Effector memory CD8-positive, alpha-beta T cell (primary cell): ENCODE results near the gene PDE4B.
A peak's percentile ranks its signal among the peaks of the same experiment; 100 is the strongest.
"Not testable (repeated sequence)": the region's sequence is repeated elsewhere in the genome, so short reads cannot be mapped to it uniquely, and the experiment has no call there.

Source experiments
- ATAC-seq: fragments of 150-1000 bp; cut with Tn5 transposase; replicated peaks from 2 replicates; pipeline ENCODE4 v1.10.0; 2021; ENCODE audit warnings: mild to moderate bottlenecking, moderate library complexity
- DNase-seq, 3 experiments: peaks; one replicate each; pipeline ENCODE4 v3.0.0; 2021
- H3K27ac Mint-ChIP-seq, 2 donors: one replicate each; pipeline ENCODE4 v1.8.0; 2022; ENCODE audit warnings: mild to moderate bottlenecking in 2 of 2, mixed read lengths in 2 of 2, moderate library complexity in 2 of 2
- H3K27me3 Mint-ChIP-seq, 2 donors: one replicate each; pipeline ENCODE4 v1.8.0; 2022; ENCODE audit warnings: mixed read lengths in 2 of 2
- H3K36me3 Mint-ChIP-seq: one replicate; pipeline ENCODE4 v1.8.0; 2022; ENCODE audit warnings: mild to moderate bottlenecking, moderate library complexity, mixed read lengths; ENCODE audit not compliant: insufficient read depth
- H3K4me1 Mint-ChIP-seq, 2 donors: one replicate each; pipeline ENCODE4 v1.8.0; 2022; ENCODE audit warnings: low read depth in 2 of 2, mixed read lengths in 2 of 2
- H3K4me3 Mint-ChIP-seq, 2 donors: one replicate each; pipeline ENCODE4 v1.8.0; 2022; ENCODE audit warnings: mild to moderate bottlenecking in 2 of 2, mixed read lengths in 2 of 2, moderate library complexity in 2 of 2
- H3K9me3 Mint-ChIP-seq, 2 donors: one replicate each; pipeline ENCODE4 v1.8.0; 2022; ENCODE audit warnings: mixed read lengths in 2 of 2

PDE4B gene

DNA sequence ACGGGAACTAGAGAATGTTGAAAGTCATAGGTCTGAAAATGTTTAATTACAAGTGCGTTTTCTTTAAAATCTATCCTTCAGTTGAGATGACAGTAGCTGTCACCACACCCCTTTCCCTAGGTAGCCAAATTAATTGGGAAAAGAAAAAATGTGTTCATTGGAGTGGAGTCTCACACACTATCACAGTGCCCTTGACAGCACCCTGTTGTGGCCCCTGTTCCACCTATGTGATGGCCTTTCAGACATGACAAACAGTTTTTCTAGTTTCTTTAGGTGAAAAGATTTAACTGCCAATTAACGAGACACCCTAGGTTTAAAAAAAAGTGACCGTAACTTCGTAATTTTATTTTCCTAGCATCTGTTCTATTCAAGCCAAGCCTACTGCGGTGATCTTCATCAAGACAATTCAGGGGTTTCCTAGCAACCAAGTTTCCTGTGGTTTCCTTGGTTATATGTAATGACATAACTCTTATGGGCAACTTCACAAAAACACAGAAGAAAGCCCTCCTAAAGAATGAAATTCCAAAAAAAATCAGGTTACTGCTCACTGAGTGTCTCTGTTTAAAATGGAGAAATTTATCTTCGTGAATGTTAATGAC is 298.3 kb downstream of the PDE4B start:
- DNase-seq (no peak), ATAC-seq (peak; percentile 42)
- Mint-ChIP-seq H3K4me1 (no peaks in the 10 kb centered on the region), H3K27ac (no peak overlapping the region), H3K27me3 (peaks cover 1 to 20% of the 10 kb centered on the region in 2 donors), H3K36me3 (no peaks in the 10 kb centered on the region), H3K9me3 (no peaks in the 10 kb centered on the region), H3K4me3 (no peak overlapping the region)

DNA sequence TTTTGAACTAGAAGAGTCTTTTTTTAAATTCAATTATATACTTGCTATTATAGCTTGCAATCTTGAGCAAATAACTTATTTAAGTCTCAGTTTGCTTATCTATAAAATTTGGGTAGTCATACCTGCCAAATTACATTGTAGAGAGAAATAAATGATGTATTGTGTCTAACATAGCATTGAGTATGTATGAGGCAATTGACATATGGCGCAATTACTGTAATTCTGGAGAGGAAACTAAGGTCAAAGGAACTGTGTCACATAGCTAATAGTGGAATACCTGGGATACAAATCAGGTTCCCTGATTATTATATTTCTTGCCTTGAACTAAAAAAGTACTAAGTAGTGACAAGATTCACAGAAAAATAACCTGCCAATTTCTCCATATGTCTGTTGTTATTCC is 302.5 kb downstream of the PDE4B start:
- Mint-ChIP-seq H3K4me1 (no peaks in the 10 kb centered on the region), H3K4me3 (no peak overlapping the region), H3K27me3 (peaks cover 0 to 6% of the 10 kb centered on the region in 2 donors), H3K9me3 (no peaks in the 10 kb centered on the region), H3K27ac (no peak overlapping the region), H3K36me3 (peaks cover 3% of the 10 kb centered on the region)
- no peak for DNase-seq
- no peak for ATAC-seq

DNA sequence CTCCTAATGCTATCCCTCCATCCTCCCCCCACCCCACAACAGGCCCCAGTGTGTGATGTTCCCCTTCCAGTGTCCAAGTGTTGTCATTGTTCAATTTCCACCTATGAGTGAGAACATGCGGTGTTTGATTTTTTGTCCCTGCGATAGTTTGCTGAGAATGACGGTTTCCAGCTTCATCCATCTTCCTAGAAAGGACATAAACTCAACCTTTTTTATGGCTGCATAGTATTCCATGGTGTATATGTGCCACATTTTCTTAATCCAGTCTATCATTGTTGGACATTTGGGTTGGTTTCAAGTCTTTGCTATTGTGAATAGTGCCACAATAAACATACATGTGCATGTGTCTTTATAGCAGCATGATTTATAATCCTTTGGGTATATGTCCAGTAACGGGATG is 308.3 kb downstream of the PDE4B start:
- H3K27ac Mint-ChIP-seq, DNase-seq, H3K4me3 Mint-ChIP-seq, ATAC-seq, H3K27me3 Mint-ChIP-seq, H3K9me3 Mint-ChIP-seq, H3K4me1 Mint-ChIP-seq, H3K36me3 Mint-ChIP-seq: not testable (repeated sequence)

DNA sequence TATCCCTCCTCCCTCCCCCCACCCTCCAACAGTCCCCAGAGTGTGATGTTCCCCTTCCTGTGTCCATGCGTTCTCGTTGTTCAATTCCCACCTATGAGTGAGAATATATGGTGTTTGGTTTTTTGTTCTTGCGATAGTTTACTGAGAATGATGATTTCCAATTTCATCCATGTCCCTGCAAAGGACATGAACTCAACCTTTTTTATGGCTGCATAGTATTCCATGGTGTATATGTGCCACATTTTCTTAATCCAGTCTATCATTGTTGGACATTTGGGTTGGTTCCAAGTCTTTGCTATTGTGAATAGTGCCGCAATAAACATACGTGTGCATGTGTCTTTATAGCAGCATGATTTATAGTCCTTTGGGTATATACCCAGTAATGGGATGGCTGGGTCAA is 311.4 kb downstream of the PDE4B start:
- not testable (repeated sequence) for H3K9me3 Mint-ChIP-seq, H3K4me1 Mint-ChIP-seq, DNase-seq, ATAC-seq, H3K36me3 Mint-ChIP-seq, H3K4me3 Mint-ChIP-seq, H3K27ac Mint-ChIP-seq
- H3K27me3 Mint-ChIP-seq, result peaks cover 7 to 17% of the 10 kb centered on the region in 2 donors

DNA sequence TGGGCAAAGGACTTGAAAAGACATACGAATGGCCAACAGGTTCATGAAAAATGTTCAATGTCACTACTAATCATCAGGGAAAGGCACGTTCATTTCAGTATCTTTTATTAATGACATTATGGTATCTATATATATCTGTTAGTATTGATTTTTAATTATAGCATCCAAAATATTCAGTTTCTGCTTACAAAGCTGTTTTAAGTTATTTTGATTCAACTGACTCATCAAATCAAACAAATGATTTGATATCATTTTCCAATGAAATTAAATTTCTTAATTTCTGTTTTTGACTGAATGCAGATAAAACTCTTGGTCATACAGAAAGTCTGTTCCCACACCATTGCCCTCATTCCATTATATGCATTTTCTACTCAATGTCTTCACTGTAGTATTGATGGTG is 315.9 kb downstream of the PDE4B start:
- ATAC-seq (no peak), DNase-seq (no peak)
- H3K4me3 Mint-ChIP-seq, result no peak overlapping the region
- no peaks in the 10 kb centered on the region for H3K9me3 Mint-ChIP-seq
- H3K27ac Mint-ChIP-seq, result no peak overlapping the region
- H3K4me1 Mint-ChIP-seq, result no peaks in the 10 kb centered on the region
- H3K36me3 Mint-ChIP-seq, result no peaks in the 10 kb centered on the region
- peaks cover 14 to 26% of the 10 kb centered on the region in 2 donors for H3K27me3 Mint-ChIP-seq

DNA sequence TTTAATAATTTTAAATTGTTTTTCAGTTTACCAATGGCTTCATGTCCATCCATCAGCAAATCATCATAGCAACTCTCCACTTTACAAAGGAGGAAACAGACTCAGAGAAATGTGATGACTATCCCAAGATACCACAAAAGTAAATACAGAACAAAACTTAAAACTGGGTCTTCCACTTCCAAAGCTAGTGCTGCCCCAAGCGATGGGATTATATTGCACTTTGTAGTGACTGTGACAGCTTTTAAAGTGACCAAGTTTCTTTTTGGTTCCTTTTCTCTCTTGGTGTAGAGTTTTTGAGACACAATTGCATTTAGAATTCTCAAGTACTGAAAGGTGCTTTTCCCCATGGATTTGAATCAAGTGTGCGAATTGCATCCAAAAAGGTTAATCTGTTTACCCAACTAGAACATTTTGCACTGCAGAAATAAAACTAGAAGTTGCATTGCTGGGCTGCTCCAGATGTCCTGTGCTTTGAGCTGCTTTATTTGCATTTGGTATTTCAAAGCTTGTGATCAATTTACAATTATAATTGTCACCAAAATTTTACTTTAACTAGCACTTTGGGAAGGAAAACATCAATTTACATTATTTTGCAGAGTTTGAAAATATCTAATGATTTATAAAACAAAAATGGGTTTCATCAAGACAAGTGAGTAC is 320.2 kb downstream of the PDE4B start:
- H3K27me3 Mint-ChIP-seq, result peaks cover 14 to 27% of the 10 kb centered on the region in 2 donors
- no peaks in the 10 kb centered on the region for H3K4me1 Mint-ChIP-seq
- no peak for ATAC-seq
- H3K4me3 Mint-ChIP-seq, result no peak overlapping the region
- no peaks in the 10 kb centered on the region for H3K9me3 Mint-ChIP-seq
- no peaks in the 10 kb centered on the region for H3K36me3 Mint-ChIP-seq
- no peak for DNase-seq
- no peak overlapping the region for H3K27ac Mint-ChIP-seq

DNA sequence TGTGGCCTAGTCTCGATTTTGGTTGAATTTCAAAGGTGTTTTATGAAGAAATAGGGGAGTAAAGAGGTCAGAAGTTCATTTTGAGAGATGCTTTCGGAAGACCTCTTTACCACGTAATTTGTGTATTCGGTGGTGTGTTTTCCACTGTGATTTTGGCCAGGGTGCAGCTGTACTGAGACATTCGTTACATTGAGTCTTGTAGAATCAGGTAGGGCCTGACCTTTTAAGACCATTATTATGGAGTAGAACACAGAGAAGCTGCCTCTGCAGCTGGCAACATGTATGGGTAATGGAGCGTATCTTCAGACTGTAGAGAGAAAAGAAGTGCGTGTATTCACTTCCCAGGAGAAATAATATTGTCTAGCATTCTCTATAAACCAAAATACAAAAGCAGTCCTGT is 326.5 kb downstream of the PDE4B start:
- H3K27me3 Mint-ChIP-seq, result peaks cover 18 to 24% of the 10 kb centered on the region in 2 donors
- H3K36me3 Mint-ChIP-seq, result no peaks in the 10 kb centered on the region
- H3K4me3 Mint-ChIP-seq, result no peak overlapping the region
- no peaks in the 10 kb centered on the region for H3K9me3 Mint-ChIP-seq
- ATAC-seq (no peak), DNase-seq (no peak)
- no peaks in the 10 kb centered on the region for H3K4me1 Mint-ChIP-seq
- H3K27ac Mint-ChIP-seq, result no peak overlapping the region

DNA sequence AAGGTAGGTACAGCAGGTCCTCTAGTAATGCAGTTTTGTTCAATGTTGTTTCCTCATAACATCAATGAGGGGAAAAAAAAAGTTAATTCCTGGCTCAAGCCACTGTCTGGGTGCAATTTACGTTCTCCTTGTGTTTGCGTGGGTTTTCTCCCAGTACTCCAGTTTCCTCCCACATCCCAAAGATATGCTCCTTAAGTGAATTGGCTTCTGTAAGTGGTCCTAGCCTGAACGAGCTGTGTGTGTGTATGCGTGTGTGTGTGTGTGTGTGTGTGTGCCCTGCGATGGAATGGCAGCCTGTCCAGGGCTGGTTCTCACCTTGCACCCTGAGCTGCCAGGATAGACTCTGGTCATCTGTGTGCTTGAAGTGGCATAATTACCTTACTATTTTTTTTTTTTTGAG is 332.0 kb downstream of the PDE4B start:
- Mint-ChIP-seq H3K27me3 (peaks cover 9 to 52% of the 10 kb centered on the region in 2 donors), H3K4me3 (no peak overlapping the region), H3K9me3 (no peaks in the 10 kb centered on the region), H3K27ac (no peak overlapping the region), H3K36me3 (no peaks in the 10 kb centered on the region), H3K4me1 (no peaks in the 10 kb centered on the region)
- ATAC-seq (no peak), DNase-seq (no peak)

DNA sequence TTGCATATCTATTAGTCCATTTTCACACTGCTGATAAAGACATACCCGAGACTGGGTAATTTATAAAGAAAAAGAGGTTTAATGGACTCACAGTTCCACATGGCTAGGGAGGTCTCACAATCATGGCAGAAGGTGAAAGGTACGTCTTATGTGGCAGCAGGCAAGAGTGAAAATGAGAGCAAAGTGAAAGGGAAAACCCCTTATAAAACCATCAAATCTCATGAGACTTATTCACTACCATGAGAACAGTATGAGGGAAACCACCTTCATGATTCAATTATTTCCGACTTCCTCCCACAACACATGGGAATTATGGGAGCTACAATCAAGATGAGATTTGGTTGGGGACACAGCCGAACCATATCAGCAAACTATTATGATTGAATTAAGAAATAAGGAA is 335.9 kb downstream of the PDE4B start:
- not testable (repeated sequence) for ATAC-seq, H3K4me3 Mint-ChIP-seq, H3K4me1 Mint-ChIP-seq, H3K9me3 Mint-ChIP-seq, DNase-seq, H3K36me3 Mint-ChIP-seq, H3K27ac Mint-ChIP-seq
- peaks cover 10 to 32% of the 10 kb centered on the region in 2 donors for H3K27me3 Mint-ChIP-seq

DNA sequence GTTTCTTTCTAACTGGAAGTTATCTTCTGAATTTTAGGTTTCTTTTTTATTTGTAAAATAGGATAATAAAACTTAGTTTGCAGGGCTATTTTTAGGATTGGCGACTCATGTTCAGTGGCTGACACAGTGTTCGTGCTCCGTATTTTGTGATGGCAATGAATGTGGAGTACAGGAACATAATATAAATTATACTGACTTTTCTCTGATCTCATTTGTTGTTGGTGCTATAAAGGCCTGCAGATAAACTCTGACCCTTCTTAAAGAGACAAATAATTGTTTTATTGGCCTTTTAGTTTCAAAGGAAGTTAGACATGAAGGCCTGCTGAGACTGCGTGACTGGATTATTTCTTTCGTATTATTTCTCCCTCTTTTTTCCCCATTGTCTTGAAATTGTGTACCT is 339.6 kb downstream of the PDE4B start:
- H3K36me3 Mint-ChIP-seq, result no peaks in the 10 kb centered on the region
- peaks cover 23 to 25% of the 10 kb centered on the region in 2 donors for H3K27me3 Mint-ChIP-seq
- H3K4me3 Mint-ChIP-seq, result no peak overlapping the region
- no peaks in the 10 kb centered on the region for H3K4me1 Mint-ChIP-seq
- H3K27ac Mint-ChIP-seq, result no peak overlapping the region
- H3K9me3 Mint-ChIP-seq, result no peaks in the 10 kb centered on the region
- ATAC-seq, result no peak
- DNase-seq, result no peak

DNA sequence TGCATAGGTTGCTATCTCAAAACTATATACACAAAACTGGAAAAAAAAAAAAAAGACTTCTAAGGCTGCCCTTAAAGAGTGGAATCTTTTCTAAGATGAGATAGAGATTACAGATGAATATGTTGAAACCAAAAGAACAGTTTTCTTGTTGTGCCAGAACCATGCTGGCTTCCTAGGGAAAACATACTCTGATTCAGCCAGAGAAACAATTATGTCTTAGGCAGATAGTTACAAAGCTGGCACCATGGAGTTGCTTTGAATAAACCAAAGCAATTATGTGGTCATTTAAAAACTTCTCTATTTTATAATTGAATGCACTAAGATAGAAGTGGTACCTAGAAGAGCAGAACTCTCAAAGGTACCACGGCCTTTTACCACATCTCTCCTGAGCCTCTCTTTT is 341.3 kb downstream of the PDE4B start:
- peaks cover 19 to 23% of the 10 kb centered on the region in 2 donors for H3K27me3 Mint-ChIP-seq
- H3K27ac Mint-ChIP-seq, result no peak overlapping the region
- H3K4me3 Mint-ChIP-seq, result no peak overlapping the region
- no peaks in the 10 kb centered on the region for H3K9me3 Mint-ChIP-seq
- no peak for DNase-seq
- ATAC-seq, result no peak
- H3K4me1 Mint-ChIP-seq, result no peaks in the 10 kb centered on the region
- no peaks in the 10 kb centered on the region for H3K36me3 Mint-ChIP-seq

DNA sequence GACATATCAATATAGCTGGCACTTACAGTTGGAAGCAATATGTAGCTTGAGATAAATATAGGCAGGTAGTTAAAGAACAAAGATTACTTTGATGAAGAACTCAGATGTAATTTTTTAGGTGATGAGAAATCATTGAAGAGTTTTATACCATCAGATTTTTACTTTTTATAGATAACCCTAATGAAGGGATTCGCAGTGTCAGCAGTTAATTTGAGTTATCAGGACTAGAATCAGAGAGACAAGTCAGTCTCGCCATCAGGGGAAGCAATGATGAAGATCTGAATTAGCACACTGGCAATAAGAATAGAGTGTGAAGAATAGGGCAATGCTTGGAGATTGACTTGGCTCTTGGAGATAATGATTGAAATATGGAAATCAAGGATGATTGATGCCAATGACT is 342.5 kb downstream of the PDE4B start:
- no peaks in the 10 kb centered on the region for H3K36me3 Mint-ChIP-seq
- H3K4me1 Mint-ChIP-seq, result no peaks in the 10 kb centered on the region
- H3K27ac Mint-ChIP-seq, result no peak overlapping the region

DNA sequence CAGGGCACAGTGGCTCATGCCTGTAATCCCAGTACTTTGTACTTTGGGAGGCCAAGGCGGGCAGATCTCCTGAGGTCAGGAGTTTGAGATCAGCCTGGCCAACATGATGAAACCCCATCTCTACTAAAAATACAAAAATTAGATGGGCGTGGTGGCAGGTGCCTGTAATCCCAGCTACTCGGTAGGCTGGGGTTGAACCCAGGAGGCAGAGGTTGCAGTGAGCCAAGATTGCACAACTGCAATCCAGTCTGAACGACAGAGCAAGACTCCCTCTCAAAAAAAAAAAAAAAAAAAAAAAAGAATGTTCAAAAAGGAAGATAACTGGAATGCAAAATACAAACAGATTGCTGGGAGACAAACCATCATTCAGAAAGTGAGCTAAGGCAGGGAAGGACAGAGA is 343.7 kb downstream of the PDE4B start:
- not testable (repeated sequence) for DNase-seq, H3K4me1 Mint-ChIP-seq, H3K4me3 Mint-ChIP-seq, H3K36me3 Mint-ChIP-seq, ATAC-seq, H3K9me3 Mint-ChIP-seq, H3K27ac Mint-ChIP-seq
- H3K27me3 Mint-ChIP-seq, result peaks cover 13 to 19% of the 10 kb centered on the region in 2 donors

More for the DNA sequence above, 342.5 kb downstream of the PDE4B start:
- Mint-ChIP-seq H3K9me3 (no peaks in the 10 kb centered on the region), H3K27me3 (peaks cover 19 to 21% of the 10 kb centered on the region in 2 donors), H3K4me3 (no peak overlapping the region)
- DNase-seq, result no peak
- no peak for ATAC-seq

DNA sequence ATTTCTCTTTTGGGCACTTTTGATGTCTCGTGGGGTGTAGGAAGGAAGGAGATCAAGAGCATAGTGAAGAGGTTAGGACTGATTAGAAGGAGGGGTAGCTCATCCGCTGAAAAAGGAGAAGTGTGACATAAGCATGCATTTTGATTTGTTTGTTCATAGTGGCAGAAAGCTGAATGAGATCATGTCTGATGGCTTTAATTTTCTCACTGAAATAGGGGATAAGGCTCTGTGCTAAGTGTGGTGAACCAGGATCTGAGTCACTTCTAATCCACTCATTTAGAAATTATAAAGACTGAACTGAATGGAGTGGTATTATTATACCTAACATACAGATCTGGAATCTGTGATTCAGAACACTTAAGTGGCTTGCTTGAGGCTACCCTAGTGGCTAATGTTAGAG is 344.5 kb downstream of the PDE4B start:
- Mint-ChIP-seq H3K4me1 (no peaks in the 10 kb centered on the region), H3K9me3 (no peaks in the 10 kb centered on the region), H3K36me3 (no peaks in the 10 kb centered on the region), H3K27ac (no peak overlapping the region), H3K4me3 (no peak overlapping the region), H3K27me3 (peaks cover 14 to 19% of the 10 kb centered on the region in 2 donors)
- no peak for DNase-seq
- ATAC-seq, result no peak
